DND-41 (cell line): Measurements from ENCODE around the gene ATF6.

ENCODE experiments used
- ATAC-seq: fragments of 200-7000 bp; cut with Tn5 transposase; 3 replicates; pipeline ENCODE4 v1.9.1; 2021; ENCODE audit warnings: low read depth; ENCODE audit not compliant: insufficient read depth
- DNase-seq: peaks from one replicate; pipeline ENCODE4 v3.0.0-alpha.2; 2020
- H2AFZ ChIP-seq: 2 replicates; pipeline ENCODE4 v1.6.0; 2012; ENCODE audit warnings: low read depth, low read length
- H3K27ac ChIP-seq: 2 replicates; pipeline ENCODE4 v1.5.1; 2012; ENCODE audit warnings: low read length, inconsistent platforms
- H3K27me3 ChIP-seq: fragments of 200-600 bp; sonication (generic); 2 replicates; pipeline ENCODE4 v1.6.0; 2012; ENCODE audit warnings: low read length, mild to moderate bottlenecking, inconsistent platforms; ENCODE audit not compliant: insufficient read depth, poor library complexity
- H3K36me3 ChIP-seq: 2 replicates; pipeline ENCODE4 v1.5.1; 2012; ENCODE audit warnings: low read length, inconsistent platforms; ENCODE audit not compliant: insufficient read depth
- H3K4me1 ChIP-seq: 2 replicates; pipeline ENCODE4 v1.5.1; 2012; ENCODE audit warnings: mild to moderate bottlenecking, low read length; ENCODE audit not compliant: insufficient read depth
- H3K4me2 ChIP-seq: 2 replicates; pipeline ENCODE4 v1.6.0; 2012; ENCODE audit warnings: mild to moderate bottlenecking, moderate library complexity, low read length, inconsistent platforms; ENCODE audit not compliant: insufficient read depth
- H3K4me3 ChIP-seq, 2 experiments: fragments of 200-600 bp in 1 of 2; shearing (Covaris generic) in 1 of 2; 2 replicates each; pipeline ENCODE4 v1.5.1; 2012 to 2016; ENCODE audit warnings: inconsistent platforms in 2 of 2, low read length in 2 of 2, mild to moderate bottlenecking in 2 of 2, low read depth in 1 of 2, moderate library complexity in 1 of 2
- H3K79me2 ChIP-seq: 2 replicates; pipeline ENCODE4 v1.6.0; 2012; ENCODE audit warnings: low read length, inconsistent platforms; ENCODE audit not compliant: insufficient read depth
- H3K9ac ChIP-seq: 2 replicates; pipeline ENCODE4 v1.6.0; 2012; ENCODE audit warnings: low read depth, mild to moderate bottlenecking, inconsistent platforms, low read length, moderate library complexity
- H3K9me3 ChIP-seq: 2 replicates; pipeline ENCODE4 v1.5.1; 2012; ENCODE audit warnings: low read length, moderate library complexity, mild to moderate bottlenecking, inconsistent platforms; ENCODE audit not compliant: insufficient read depth, severe bottlenecking
- H4K20me1 ChIP-seq: 2 replicates; pipeline ENCODE4 v1.6.0; 2012; ENCODE audit warnings: low read length; ENCODE audit not compliant: insufficient read depth
- EZH2 ChIP-seq: IDR thresholded peaks from 3 replicates; pipeline ENCODE4 v1.6.1; 2012; ENCODE audit warnings: borderline replicate concordance, low read depth, mild to moderate bottlenecking, moderate library complexity, low read length, inconsistent platforms; ENCODE audit not compliant: severe bottlenecking
- TF ChIP-seq, protein P1 (sequence below): IDR thresholded peaks from 2 replicates; pipeline ENCODE4 v1.5.1; 2012; ENCODE audit warnings: borderline replicate concordance, low read length, moderate library complexity, mild to moderate bottlenecking; ENCODE audit not compliant: poor library complexity, severe bottlenecking; ENCODE audit errors: extremely low read depth

Gene ATF6

DNA sequence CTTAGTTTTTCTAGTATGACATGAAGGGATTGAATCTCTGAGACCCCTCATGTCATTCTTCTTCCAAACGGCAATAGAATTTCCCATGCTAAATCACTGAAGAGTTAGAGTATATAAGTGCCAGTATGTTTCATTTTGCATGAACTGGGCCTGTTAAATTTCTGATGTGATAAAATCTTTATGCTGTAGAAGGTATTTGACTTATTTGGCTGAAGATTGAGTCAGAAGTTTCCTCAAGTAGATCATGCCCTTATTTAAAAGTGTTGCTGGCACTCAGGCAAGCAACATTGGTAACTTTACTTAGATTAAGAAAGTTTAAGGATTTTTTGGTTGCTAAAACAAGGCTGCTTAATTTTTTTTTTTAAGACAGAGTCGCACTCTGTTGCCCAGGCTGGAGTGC, 13.3 kb downstream of the ATF6 start:
- Histone ChIP-seq H4K20me1 (peaks cover 17% of the 10 kb centered on the region), H3K4me3 (no peak overlapping the region), H3K4me2 (no peak overlapping the region), H2AFZ (no peak overlapping the region), H3K27ac (no peak overlapping the region), H3K9me3 (no peaks in the 10 kb centered on the region), H3K4me1 (peaks cover 3% of the 10 kb centered on the region; the same call in 1 of the 2 replicates), H3K79me2 (peaks cover 47% of the 10 kb centered on the region), H3K27me3 (no peaks in the 10 kb centered on the region), H3K36me3 (peaks cover 20% of the 10 kb centered on the region), H3K9ac (no peak overlapping the region)
- DNase-seq: no peak
- ATAC-seq: no peak
- TF ChIP-seq EZH2: no peak
- TF ChIP-seq, protein P1, sequence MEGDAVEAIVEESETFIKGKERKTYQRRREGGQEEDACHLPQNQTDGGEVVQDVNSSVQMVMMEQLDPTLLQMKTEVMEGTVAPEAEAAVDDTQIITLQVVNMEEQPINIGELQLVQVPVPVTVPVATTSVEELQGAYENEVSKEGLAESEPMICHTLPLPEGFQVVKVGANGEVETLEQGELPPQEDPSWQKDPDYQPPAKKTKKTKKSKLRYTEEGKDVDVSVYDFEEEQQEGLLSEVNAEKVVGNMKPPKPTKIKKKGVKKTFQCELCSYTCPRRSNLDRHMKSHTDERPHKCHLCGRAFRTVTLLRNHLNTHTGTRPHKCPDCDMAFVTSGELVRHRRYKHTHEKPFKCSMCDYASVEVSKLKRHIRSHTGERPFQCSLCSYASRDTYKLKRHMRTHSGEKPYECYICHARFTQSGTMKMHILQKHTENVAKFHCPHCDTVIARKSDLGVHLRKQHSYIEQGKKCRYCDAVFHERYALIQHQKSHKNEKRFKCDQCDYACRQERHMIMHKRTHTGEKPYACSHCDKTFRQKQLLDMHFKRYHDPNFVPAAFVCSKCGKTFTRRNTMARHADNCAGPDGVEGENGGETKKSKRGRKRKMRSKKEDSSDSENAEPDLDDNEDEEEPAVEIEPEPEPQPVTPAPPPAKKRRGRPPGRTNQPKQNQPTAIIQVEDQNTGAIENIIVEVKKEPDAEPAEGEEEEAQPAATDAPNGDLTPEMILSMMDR: no peak

DNA sequence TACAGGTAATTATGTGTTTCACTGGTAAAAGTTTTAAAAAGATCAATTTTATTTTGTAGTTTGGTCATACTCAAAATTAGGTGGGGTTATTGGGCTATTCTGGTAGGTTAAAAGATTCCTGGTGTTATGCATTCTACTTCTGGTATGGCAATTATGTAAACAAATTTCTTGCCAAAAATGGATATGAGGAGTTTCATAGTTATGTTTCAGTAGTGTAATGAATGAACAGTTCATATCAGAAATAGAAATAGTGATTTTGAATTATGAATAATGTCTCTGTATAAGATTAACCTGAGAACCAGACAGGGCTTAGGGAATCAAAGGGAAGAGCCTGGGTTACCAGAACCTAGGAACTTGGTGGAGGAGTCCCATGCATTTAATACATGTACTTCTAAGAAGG, 15.9 kb downstream of the ATF6 start:
- Histone ChIP-seq H3K27me3 (no peaks in the 10 kb centered on the region), H3K79me2 (peaks cover 21% of the 10 kb centered on the region), H3K27ac (no peak overlapping the region), H3K4me2 (no peak overlapping the region), H4K20me1 (peaks cover 6% of the 10 kb centered on the region; the same call in 1 of the 2 replicates), H3K9me3 (no peaks in the 10 kb centered on the region), H3K9ac (no peak overlapping the region), H3K4me1 (no peaks in the 10 kb centered on the region), H3K4me3 (no peak overlapping the region), H2AFZ (no peak overlapping the region), H3K36me3 (peaks cover 42% of the 10 kb centered on the region)
- TF ChIP-seq EZH2: no peak
- TF ChIP-seq, protein P1: no peak
- DNase-seq: no peak
- ATAC-seq: no peak

DNA sequence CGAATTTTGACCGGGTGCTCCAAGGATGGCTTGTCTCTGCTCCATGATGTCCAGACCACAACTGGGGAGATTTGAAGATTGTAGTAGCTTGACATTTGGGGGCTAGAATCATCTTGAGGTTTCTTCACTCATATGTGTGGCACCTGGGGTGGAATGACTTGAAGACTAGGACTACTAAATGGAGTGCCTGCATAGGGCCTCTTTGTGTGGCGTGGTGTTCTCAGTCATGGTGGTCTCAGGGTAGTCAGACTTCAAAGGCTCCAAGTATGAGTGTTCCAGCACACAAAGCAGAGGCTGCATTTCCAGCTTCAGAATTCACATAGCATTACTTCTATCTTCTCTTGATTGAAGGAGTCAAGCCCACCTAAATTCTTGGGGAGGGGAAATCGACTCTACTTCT, 16.8 kb downstream of the ATF6 start:
- no peak for TF ChIP-seq EZH2
- TF ChIP-seq, protein P1: no peak
- Histone ChIP-seq H3K4me1 (no peaks in the 10 kb centered on the region), H3K27me3 (no peaks in the 10 kb centered on the region), H3K36me3 (peaks cover 50% of the 10 kb centered on the region), H3K4me3 (no peak overlapping the region), H4K20me1 (peaks cover 4% of the 10 kb centered on the region; the same call in 1 of the 2 replicates), H3K4me2 (no peak overlapping the region), H2AFZ (no peak overlapping the region), H3K9me3 (no peaks in the 10 kb centered on the region), H3K79me2 (peaks cover 14% of the 10 kb centered on the region), H3K27ac (no peak overlapping the region), H3K9ac (no peak overlapping the region)
- DNase-seq: no peak
- ATAC-seq: no peak

DNA sequence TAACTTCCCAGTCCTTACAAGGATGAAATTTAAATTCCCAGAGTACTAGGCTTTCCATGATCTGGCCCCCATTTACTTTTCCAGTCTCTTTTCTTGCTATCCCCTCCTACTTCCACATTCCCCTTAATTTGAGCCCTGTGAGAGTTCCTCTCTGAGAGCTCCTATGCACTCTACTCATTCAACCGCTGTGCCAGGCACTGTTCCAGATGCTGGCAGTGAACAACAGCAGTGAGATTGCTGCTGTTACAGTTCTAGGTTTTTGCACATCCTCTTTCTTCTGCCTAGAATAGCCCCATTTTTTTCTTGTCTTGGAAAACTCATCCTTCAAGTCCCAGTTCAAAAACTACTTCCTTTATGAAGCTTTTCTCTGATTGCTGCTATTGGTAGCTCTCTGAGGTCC, 18.8 kb downstream of the ATF6 start:
- no peaks in the 10 kb centered on the region for H3K4me1 ChIP-seq
- H3K79me2 ChIP-seq: peaks cover 6% of the 10 kb centered on the region
- no peak for ATAC-seq
- no peak for TF ChIP-seq EZH2
- no peak for DNase-seq
- no peak overlapping the region for H3K9ac ChIP-seq
- H2AFZ ChIP-seq: no peak overlapping the region
- no peak overlapping the region for H3K4me3 ChIP-seq
- H3K36me3 ChIP-seq: peaks cover 49% of the 10 kb centered on the region
- H3K27me3 ChIP-seq: no peaks in the 10 kb centered on the region
- no peaks in the 10 kb centered on the region for H4K20me1 ChIP-seq
- H3K9me3 ChIP-seq: no peaks in the 10 kb centered on the region
- no peak overlapping the region for H3K27ac ChIP-seq
- no peak overlapping the region for H3K4me2 ChIP-seq
